Esophagus squamous epithelium (tissue), 4 donors: ENCODE measurements around the gene TPGS1.

Experiments
- CTCF ChIP-seq, 6 experiments: fragments of 450-650 bp in 4 of 6; fragments of 200-600 bp in 2 of 6; sonication (generic) in 2 of 6; IDR thresholded peaks; one replicate each; pipeline ENCODE4 v1.5.1; 2016 to 2019; ENCODE audit warnings: antibody characterized with exemption in 6 of 6, mild to moderate bottlenecking in 4 of 6, moderate library complexity in 4 of 6
- POLR2A ChIP-seq, 4 donors: fragments of 450-650 bp; IDR thresholded peaks; one replicate each; pipeline ENCODE4 v1.6.1; 2017; ENCODE audit warnings: antibody characterized with exemption in 4 of 4, mild to moderate bottlenecking in 4 of 4, moderate library complexity in 3 of 4

- TF ChIP-seq CTCF (IDR thresholded peaks at IDR 0.05) = no peak
- no peak for TF ChIP-seq POLR2A (IDR thresholded peaks at IDR 0.05)
These were observed 17.7 kb downstream of the TPGS1 start for GRCh38 chr19:525029-525428.
